OCI-LY1 (cell line): ENCODE data around the gene ESAM.

Source experiments
- H2AFZ ChIP-seq: fragments of 200-600 bp; sonication (generic), shearing (Covaris generic); 2 replicates; pipeline ENCODE4 v1.6.0; 2014; ENCODE audit warnings: antibody characterized with exemption, mild to moderate bottlenecking, low read length
- H3F3A ChIP-seq: fragments of 200-600 bp; sonication (generic), shearing (Covaris generic); 2 replicates; pipeline ENCODE4 v1.6.0; 2014; ENCODE audit warnings: mild to moderate bottlenecking, antibody characterized with exemption, low read length, moderate library complexity; ENCODE audit not compliant: insufficient read depth
- H3K27ac ChIP-seq: fragments of 200-600 bp; sonication (generic); 2 replicates; pipeline ENCODE4 v1.5.1; 2014; ENCODE audit warnings: low read length, mixed run types, mild to moderate bottlenecking, low read depth; ENCODE audit not compliant: poor library complexity, severe bottlenecking
- H3K27me3 ChIP-seq: fragments of 200-600 bp; sonication (generic); 2 replicates; pipeline ENCODE4 v1.6.0; 2014; ENCODE audit warnings: antibody characterized with exemption, mild to moderate bottlenecking, low read length, moderate library complexity; ENCODE audit not compliant: insufficient read depth
- H3K36me3 ChIP-seq: fragments of 200-600 bp; sonication (generic); 2 replicates; pipeline ENCODE4 v1.6.1; 2014; ENCODE audit warnings: mild to moderate bottlenecking, antibody characterized with exemption, low read length, moderate library complexity, mixed read lengths; ENCODE audit not compliant: insufficient read depth
- H3K4me1 ChIP-seq: fragments of 200-600 bp; sonication (generic); 2 replicates; pipeline ENCODE4 v1.5.1; 2014; ENCODE audit warnings: mild to moderate bottlenecking, low read length, moderate library complexity; ENCODE audit not compliant: insufficient read depth, severe bottlenecking
- H3K4me2 ChIP-seq: fragments of 200-600 bp; sonication (generic), shearing (Covaris generic); 2 replicates; pipeline ENCODE4 v1.6.1; 2014; ENCODE audit warnings: low read length
- H3K4me3 ChIP-seq: fragments of 200-600 bp; sonication (generic); 2 replicates; pipeline ENCODE4 v1.5.1; 2014; ENCODE audit warnings: low read length, low read depth, mild to moderate bottlenecking, mixed read lengths; ENCODE audit not compliant: poor library complexity, severe bottlenecking
- H3K79me2 ChIP-seq: fragments of 200-600 bp; shearing (Covaris generic); 2 replicates; pipeline ENCODE4 v1.6.1; 2016; ENCODE audit warnings: mixed run types, low read length, mixed read lengths; ENCODE audit not compliant: insufficient read depth
- H3K9ac ChIP-seq: fragments of 200-600 bp; sonication (generic), shearing (Covaris generic); 2 replicates; pipeline ENCODE4 v1.6.1; 2014; ENCODE audit warnings: mild to moderate bottlenecking, low read length, mixed read lengths
- H3K9me2 ChIP-seq: fragments of 200-600 bp; sonication (generic), shearing (Covaris generic); 2 replicates; pipeline ENCODE4 v1.6.1; 2014; ENCODE audit warnings: low read depth, mild to moderate bottlenecking, low read length, mixed read lengths
- H3K9me3 ChIP-seq: fragments of 200-600 bp; shearing (Covaris generic); 2 replicates; pipeline ENCODE4 v1.6.1; 2014; ENCODE audit warnings: low read length, mixed read lengths
- H4K20me1 ChIP-seq: fragments of 200-600 bp; sonication (generic), shearing (Covaris generic); 2 replicates; pipeline ENCODE4 v1.6.0; 2016; ENCODE audit warnings: mild to moderate bottlenecking, low read length; ENCODE audit not compliant: insufficient read depth
- CTCF ChIP-seq: fragments of 200-600 bp; sonication (generic), shearing (Covaris generic); IDR thresholded peaks from 2 replicates; pipeline ENCODE4 v1.5.1; 2017; ENCODE audit warnings: mild to moderate bottlenecking, antibody characterized with exemption, low read length, moderate library complexity, mixed read lengths
- EZH2 ChIP-seq: fragments of 200-600 bp; sonication (generic), shearing (Covaris generic); IDR thresholded peaks from 2 replicates; pipeline ENCODE4 v1.8.0; 2017; ENCODE audit warnings: borderline replicate concordance, mixed run types, mild to moderate bottlenecking, antibody characterized with exemption, low read length, moderate library complexity, mixed read lengths

ESAM gene

GRCh38 chr11:124745835-124746620 lies 16.1 kb downstream of the ESAM start:
- H3K9me2 ChIP-seq, result no peaks in the 10 kb centered on the region
- no peaks in the 10 kb centered on the region for H3K9me3 ChIP-seq
- no peak overlapping the region for H2AFZ ChIP-seq
- no peaks in the 10 kb centered on the region for H3F3A ChIP-seq
- H3K27me3 ChIP-seq, result no peaks in the 10 kb centered on the region
- no peaks in the 10 kb centered on the region for H3K79me2 ChIP-seq
- peak overlapping the region; percentile 75 for H3K9ac ChIP-seq
- H3K4me1 ChIP-seq, result no peaks in the 10 kb centered on the region
- no peaks in the 10 kb centered on the region for H3K36me3 ChIP-seq
- H3K27ac ChIP-seq, result no peak overlapping the region
- no peaks in the 10 kb centered on the region for H4K20me1 ChIP-seq
- H3K4me2 ChIP-seq, result peak overlapping the region; percentile 97
- TF ChIP-seq EZH2 (no peak), CTCF (peak; percentile 45; the same call in 1 of the 2 replicates)
- H3K4me3 ChIP-seq, result peak overlapping the region; percentile 78

- no peaks in the 10 kb centered on the region for H3K27me3 ChIP-seq
- no peaks in the 10 kb centered on the region for H3K9me2 ChIP-seq
- no peaks in the 10 kb centered on the region for H4K20me1 ChIP-seq
- H3K79me2 ChIP-seq, result no peaks in the 10 kb centered on the region
- peaks cover 4% of the 10 kb centered on the region for H3K4me1 ChIP-seq
- H3K4me2 ChIP-seq, result peak overlapping the region; percentile 97; the same call in 1 of the 2 replicates
- H3K27ac ChIP-seq, result no peak overlapping the region
- H2AFZ ChIP-seq, result no peak overlapping the region
- H3F3A ChIP-seq, result no peaks in the 10 kb centered on the region
- H3K9ac ChIP-seq, result no peak overlapping the region
- no peaks in the 10 kb centered on the region for H3K9me3 ChIP-seq
- TF ChIP-seq CTCF, result no peak
- H3K36me3 ChIP-seq, result no peaks in the 10 kb centered on the region
- peak overlapping the region; percentile 78 for H3K4me3 ChIP-seq
Observed at GRCh38 chr11:124745270-124745834, 16.7 kb downstream of the ESAM start.

DNA sequence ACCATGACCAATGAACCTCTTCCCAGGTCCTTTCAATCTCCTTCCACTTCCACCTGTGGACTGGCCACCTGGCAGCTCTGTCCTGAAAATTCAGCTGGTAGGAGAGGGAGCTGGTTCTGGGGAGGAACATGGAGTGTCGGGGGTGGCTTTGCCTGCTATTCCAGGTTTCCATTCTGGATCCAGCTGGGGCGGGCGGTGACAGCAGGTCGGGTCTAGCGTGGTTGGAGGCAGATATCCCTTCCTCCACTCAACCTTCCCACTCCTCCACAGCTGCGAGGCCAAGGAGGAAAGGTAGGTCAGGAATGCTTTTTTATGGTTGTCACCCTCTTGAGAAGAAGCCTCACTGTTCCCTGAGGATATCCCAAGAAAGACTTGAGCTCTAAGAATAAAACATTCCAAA lies 19.0 kb downstream of the ESAM start:
- Histone ChIP-seq H3K36me3 (no peaks in the 10 kb centered on the region), H3K79me2 (no peaks in the 10 kb centered on the region), H4K20me1 (no peaks in the 10 kb centered on the region), H3K27ac (no peak overlapping the region), H3K4me3 (no peak overlapping the region), H2AFZ (no peak overlapping the region), H3K27me3 (no peaks in the 10 kb centered on the region), H3K9me2 (no peaks in the 10 kb centered on the region), H3K4me2 (no peak overlapping the region), H3K4me1 (peaks cover 9% of the 10 kb centered on the region), H3F3A (no peaks in the 10 kb centered on the region), H3K9ac (no peak overlapping the region), H3K9me3 (no peaks in the 10 kb centered on the region)
- no peak for TF ChIP-seq EZH2
- TF ChIP-seq CTCF, result no peak
